HepG2 (cell line): ENCODE measurements around the gene LYST. TPM values are rescaled to one million over a fixed set of nuclear protein-coding genes. Genes with fewer than 3 reads are reported as not detected.

Source experiments
- ASH2L ChIP-seq: fragments of 300-600, 200-600 bp; sonication (generic); IDR thresholded peaks from 2 replicates; pipeline ENCODE4 v1.7.0; 2017; ENCODE audit warnings: low read depth, mild to moderate bottlenecking, moderate library complexity, mixed read lengths, low read length; ENCODE audit not compliant: insufficient read length
- ATF1 ChIP-seq: IDR thresholded peaks from 2 replicates; pipeline ENCODE4 v1.6.1; 2016; ENCODE audit warnings: mild to moderate bottlenecking, control low read depth
- CBX2 ChIP-seq, 2 experiments: fragments of 200-600 bp in 1 of 2; sonication (generic); formaldehyde crosslinking in 1 of 2; IDR thresholded peaks; 2 replicates each; pipeline versions ENCODE4 v1.7.0 to v1.8.1; 2018 to 2022; ENCODE audit warnings: low read depth in 2 of 2, low read length in 1 of 2, mild to moderate bottlenecking in 1 of 2, missing genetic modification reagents in 1 of 2
- HHEX ChIP-seq: IDR thresholded peaks from 2 replicates; pipeline ENCODE4 v1.6.1; 2016; ENCODE audit warnings: control low read depth
- HOXA5 ChIP-seq: sonication (generic); formaldehyde crosslinking; IDR thresholded peaks from 2 replicates; pipeline ENCODE4 v1.4.0; 2020; ENCODE audit warnings: missing genetic modification reagents
- LCORL ChIP-seq, 2 experiments: fragments of 450-650 bp in 1 of 2; sonication (generic) in 1 of 2; formaldehyde crosslinking in 1 of 2; IDR thresholded peaks; 2 replicates each; pipeline versions ENCODE4 v1.5.0 to v1.6.1; 2017 to 2020; ENCODE audit warnings: antibody characterized with exemption in 1 of 2, missing genetic modification reagents in 1 of 2
- NR2F6 ChIP-seq, 2 experiments: IDR thresholded peaks; 2 replicates each; pipeline ENCODE4 v1.6.1; 2016; ENCODE audit warnings: antibody characterized with exemption in 1 of 2, mild to moderate bottlenecking in 1 of 2
- RNF2 ChIP-seq: fragments of 450-650 bp; conservative IDR thresholded peaks from 2 replicates; pipeline ENCODE4 v1.6.1; 2016; ENCODE audit warnings: low read depth
- SIN3B ChIP-seq: fragments of 150-350 bp; IDR thresholded peaks from 2 replicates; pipeline ENCODE4 v1.6.1; 2014; ENCODE audit warnings: low read length
- ZMAT3 ChIP-seq: sonication (generic); formaldehyde crosslinking; conservative IDR thresholded peaks from 2 replicates; pipeline ENCODE4 v1.7.0; 2021; ENCODE audit warnings: missing genetic modification reagents
- ZNF264 ChIP-seq: sonication (generic); formaldehyde crosslinking; IDR thresholded peaks from 2 replicates; pipeline ENCODE4 v1.4.0; 2020; ENCODE audit warnings: missing genetic modification reagents
- ZNF383 ChIP-seq: sonication (generic); formaldehyde crosslinking; IDR thresholded peaks from 2 replicates; pipeline ENCODE4 v1.4.0; 2020; ENCODE audit warnings: missing genetic modification reagents, mild to moderate bottlenecking, borderline replicate concordance
- ZNF605 ChIP-seq: sonication (generic); formaldehyde crosslinking; IDR thresholded peaks from 2 replicates; pipeline ENCODE4 v1.8.0; 2022; ENCODE audit warnings: mild to moderate bottlenecking, missing genetic modification reagents
- ZNF670 ChIP-seq: sonication (generic); formaldehyde crosslinking; IDR thresholded peaks from 2 replicates; pipeline ENCODE4 v1.8.0; 2022; ENCODE audit warnings: mild to moderate bottlenecking, missing genetic modification reagents, borderline replicate concordance
- polyA plus RNA-seq, 8 experiments: library from polyadenylated mRNA; depleted of rRNA in 3 of 8; stranded (reverse) in 7 of 8; unstranded in 1 of 8; fragments of >200 nt; fragmentation: Illumina TruSeq in 4 of 8; extraction: Trizol in 4 of 8; gene quantifications; 2 replicates each; pipeline versions ENCODE4 v1.2.1 to v1.2.3, GENCODE V29; 2011 to 2016; ENCODE audit warnings: low read depth in 4 of 8, missing spikeins in 1 of 8, mixed read lengths in 1 of 8; ENCODE audit not compliant: insufficient read depth in 1 of 8
- total RNA-seq, 5 experiments: library from RNA; depleted of rRNA; stranded (reverse); fragments of >200 nt; fragmentation: Illumina TruSeq; extraction: Trizol; gene quantifications; 2 replicates each; pipeline ENCODE4 v1.2.3, GENCODE V29; 2016; ENCODE audit warnings: low read depth in 1 of 5
- TF ChIP-seq, protein P1 (sequence below): sonication (generic); formaldehyde crosslinking; IDR thresholded peaks from 2 replicates; pipeline ENCODE4 v1.4.0; 2020; ENCODE audit warnings: missing genetic modification reagents, borderline replicate concordance
- TF ChIP-seq, protein P2 (sequence below): sonication (generic); formaldehyde crosslinking; IDR thresholded peaks from 2 replicates; pipeline ENCODE4 v1.5.1; 2020; ENCODE audit warnings: mild to moderate bottlenecking, missing genetic modification reagents, borderline replicate concordance
- TF ChIP-seq, protein P3 (sequence below): sonication (generic); formaldehyde crosslinking; IDR thresholded peaks from 2 replicates; pipeline ENCODE4 v1.8.0; 2022; ENCODE audit warnings: missing genetic modification reagents, mild to moderate bottlenecking, inconsistent platforms, borderline replicate concordance

Gene LYST
- total and polyA plus RNA-seq, 2 of the 13 experiments (the other 11 are each of a cell fraction or from before 2014, with no cell fraction given) = 0.91 to 2.5 TPM

DNA sequence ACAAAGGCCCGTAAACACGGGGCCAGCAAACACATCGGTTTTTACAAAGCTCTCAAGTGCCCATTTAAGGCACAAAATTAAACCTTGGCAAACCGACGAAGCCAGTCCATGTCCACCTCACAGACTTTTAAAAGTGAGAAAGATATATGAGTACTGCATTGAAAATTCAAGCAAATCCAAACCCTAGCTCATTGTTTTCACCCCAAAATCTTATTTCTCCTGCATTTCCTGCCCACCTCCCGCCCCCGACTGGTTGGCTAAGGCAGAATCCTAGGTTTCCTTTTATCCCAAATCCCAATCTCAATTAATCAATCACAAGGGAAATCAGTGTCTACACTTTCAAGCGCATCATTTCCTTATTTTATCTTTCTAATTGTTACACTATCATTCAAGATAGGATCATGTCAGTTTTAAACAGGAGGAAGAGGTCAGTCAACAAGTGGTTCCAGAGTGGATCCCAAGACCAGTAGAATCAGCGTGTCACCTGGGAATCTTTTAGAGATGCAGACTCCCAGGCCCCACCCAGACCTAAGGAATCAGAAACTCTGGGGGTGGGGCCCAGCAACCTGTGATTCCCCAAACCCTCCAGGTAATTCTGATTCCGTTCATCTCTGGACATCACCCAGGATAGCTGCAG is 215.4 kb downstream of the LYST start (continued):
- TF ChIP-seq, protein P1, sequence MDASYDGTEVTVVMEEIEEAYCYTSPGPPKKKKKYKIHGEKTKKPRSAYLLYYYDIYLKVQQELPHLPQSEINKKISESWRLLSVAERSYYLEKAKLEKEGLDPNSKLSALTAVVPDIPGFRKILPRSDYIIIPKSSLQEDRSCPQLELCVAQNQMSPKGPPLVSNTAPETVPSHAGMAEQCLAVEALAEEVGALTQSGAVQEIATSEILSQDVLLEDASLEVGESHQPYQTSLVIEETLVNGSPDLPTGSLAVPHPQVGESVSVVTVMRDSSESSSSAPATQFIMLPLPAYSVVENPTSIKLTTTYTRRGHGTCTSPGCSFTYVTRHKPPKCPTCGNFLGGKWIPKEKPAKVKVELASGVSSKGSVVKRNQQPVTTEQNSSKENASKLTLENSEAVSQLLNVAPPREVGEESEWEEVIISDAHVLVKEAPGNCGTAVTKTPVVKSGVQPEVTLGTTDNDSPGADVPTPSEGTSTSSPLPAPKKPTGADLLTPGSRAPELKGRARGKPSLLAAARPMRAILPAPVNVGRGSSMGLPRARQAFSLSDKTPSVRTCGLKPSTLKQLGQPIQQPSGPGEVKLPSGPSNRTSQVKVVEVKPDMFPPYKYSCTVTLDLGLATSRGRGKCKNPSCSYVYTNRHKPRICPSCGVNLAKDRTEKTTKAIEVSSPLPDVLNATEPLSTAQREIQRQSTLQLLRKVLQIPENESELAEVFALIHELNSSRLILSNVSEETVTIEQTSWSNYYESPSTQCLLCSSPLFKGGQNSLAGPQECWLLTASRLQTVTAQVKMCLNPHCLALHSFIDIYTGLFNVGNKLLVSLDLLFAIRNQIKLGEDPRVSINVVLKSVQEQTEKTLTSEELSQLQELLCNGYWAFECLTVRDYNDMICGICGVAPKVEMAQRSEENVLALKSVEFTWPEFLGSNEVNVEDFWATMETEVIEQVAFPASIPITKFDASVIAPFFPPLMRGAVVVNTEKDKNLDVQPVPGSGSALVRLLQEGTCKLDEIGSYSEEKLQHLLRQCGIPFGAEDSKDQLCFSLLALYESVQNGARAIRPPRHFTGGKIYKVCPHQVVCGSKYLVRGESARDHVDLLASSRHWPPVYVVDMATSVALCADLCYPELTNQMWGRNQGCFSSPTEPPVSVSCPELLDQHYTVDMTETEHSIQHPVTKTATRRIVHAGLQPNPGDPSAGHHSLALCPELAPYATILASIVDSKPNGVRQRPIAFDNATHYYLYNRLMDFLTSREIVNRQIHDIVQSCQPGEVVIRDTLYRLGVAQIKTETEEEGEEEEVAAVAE = no peak
- TF ChIP-seq ZNF670 (CRISPR knock-in tag) (peak; percentile 93; the same call in 1 of the 2 replicates), ZNF264 (CRISPR knock-in tag) (0 out of 2 replicates have a peak, but pooled peaks have one; percentile 9), RNF2 (peak; percentile 45; the same call in 1 of the 2 replicates), CBX2 (IDR thresholded peaks at IDR 0.05; ENCODE audit: low read depth, low read length) (no peak), CBX2 (CRISPR knock-in tag; IDR thresholded peaks at IDR 0.05; ENCODE audit: low read depth) (no peak), ATF1 (CRISPR knock-in tag) (peak; percentile 40; the same call in 1 of the 2 replicates), ZNF605 (CRISPR knock-in tag) (peak; percentile 3; the same call in 1 of the 2 replicates), NR2F6 (IDR thresholded peaks at IDR 0.05) (0 out of 2 replicates have a peak, but pooled peaks have one; percentile 3), NR2F6 (CRISPR knock-in tag; IDR thresholded peaks at IDR 0.05) (no peak), ZMAT3 (CRISPR knock-in tag) (peak; percentile 81; the same call in 1 of the 2 replicates), ZNF383 (no peak), HHEX (CRISPR knock-in tag) (peak; percentile 68; the same call in 1 of the 2 replicates), LCORL (IDR thresholded peaks at IDR 0.05) (no peak), LCORL (CRISPR knock-in tag; IDR thresholded peaks at IDR 0.05) (peak; percentile 22; the same call in 1 of the 2 replicates), SIN3B (0 out of 2 replicates have a peak, but pooled peaks have one; percentile 2), HOXA5 (CRISPR knock-in tag) (peak; percentile 43; the same call in 1 of the 2 replicates), ASH2L (peak; percentile 90)
- TF ChIP-seq, protein P2, sequence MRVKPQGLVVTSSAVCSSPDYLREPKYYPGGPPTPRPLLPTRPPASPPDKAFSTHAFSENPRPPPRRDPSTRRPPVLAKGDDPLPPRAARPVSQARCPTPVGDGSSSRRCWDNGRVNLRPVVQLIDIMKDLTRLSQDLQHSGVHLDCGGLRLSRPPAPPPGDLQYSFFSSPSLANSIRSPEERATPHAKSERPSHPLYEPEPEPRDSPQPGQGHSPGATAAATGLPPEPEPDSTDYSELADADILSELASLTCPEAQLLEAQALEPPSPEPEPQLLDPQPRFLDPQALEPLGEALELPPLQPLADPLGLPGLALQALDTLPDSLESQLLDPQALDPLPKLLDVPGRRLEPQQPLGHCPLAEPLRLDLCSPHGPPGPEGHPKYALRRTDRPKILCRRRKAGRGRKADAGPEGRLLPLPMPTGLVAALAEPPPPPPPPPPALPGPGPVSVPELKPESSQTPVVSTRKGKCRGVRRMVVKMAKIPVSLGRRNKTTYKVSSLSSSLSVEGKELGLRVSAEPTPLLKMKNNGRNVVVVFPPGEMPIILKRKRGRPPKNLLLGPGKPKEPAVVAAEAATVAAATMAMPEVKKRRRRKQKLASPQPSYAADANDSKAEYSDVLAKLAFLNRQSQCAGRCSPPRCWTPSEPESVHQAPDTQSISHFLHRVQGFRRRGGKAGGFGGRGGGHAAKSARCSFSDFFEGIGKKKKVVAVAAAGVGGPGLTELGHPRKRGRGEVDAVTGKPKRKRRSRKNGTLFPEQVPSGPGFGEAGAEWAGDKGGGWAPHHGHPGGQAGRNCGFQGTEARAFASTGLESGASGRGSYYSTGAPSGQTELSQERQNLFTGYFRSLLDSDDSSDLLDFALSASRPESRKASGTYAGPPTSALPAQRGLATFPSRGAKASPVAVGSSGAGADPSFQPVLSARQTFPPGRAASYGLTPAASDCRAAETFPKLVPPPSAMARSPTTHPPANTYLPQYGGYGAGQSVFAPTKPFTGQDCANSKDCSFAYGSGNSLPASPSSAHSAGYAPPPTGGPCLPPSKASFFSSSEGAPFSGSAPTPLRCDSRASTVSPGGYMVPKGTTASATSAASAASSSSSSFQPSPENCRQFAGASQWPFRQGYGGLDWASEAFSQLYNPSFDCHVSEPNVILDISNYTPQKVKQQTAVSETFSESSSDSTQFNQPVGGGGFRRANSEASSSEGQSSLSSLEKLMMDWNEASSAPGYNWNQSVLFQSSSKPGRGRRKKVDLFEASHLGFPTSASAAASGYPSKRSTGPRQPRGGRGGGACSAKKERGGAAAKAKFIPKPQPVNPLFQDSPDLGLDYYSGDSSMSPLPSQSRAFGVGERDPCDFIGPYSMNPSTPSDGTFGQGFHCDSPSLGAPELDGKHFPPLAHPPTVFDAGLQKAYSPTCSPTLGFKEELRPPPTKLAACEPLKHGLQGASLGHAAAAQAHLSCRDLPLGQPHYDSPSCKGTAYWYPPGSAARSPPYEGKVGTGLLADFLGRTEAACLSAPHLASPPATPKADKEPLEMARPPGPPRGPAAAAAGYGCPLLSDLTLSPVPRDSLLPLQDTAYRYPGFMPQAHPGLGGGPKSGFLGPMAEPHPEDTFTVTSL (CRISPR knock-in tag) = peak; percentile 87
- TF ChIP-seq, protein P3, sequence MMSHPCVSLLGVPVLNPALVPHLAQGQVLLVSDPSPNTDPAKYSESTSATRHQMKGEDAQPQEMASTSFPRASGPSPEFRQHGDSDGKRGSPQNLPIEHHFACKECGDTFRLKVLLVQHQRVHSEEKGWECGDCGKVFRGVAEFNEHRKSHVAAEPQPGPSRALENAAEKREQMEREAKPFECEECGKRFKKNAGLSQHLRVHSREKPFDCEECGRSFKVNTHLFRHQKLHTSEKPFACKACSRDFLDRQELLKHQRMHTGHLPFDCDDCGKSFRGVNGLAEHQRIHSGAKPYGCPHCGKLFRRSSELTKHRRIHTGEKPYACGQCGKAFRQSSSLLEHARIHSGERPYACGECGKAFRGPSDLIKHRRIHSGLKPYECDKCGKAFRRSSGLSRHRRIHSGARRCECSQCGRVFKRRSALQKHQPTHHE = peak; percentile 13; the same call in 1 of the 2 replicates
